Esophagus (tissue), 2 donors: ENCODE data around the gene MAN1A2. TPM values are rescaled to one million over a fixed set of nuclear protein-coding genes. Genes with fewer than 3 reads are reported as not detected.

ENCODE experiments used
- H3K27ac ChIP-seq, 2 donors: one replicate each; pipeline ENCODE4 v1.5.1; 2013; ENCODE audit warnings: low read depth in 2 of 2, mild to moderate bottlenecking in 2 of 2, inconsistent platforms in 1 of 2, low read length in 1 of 2, moderate library complexity in 1 of 2
- H3K27me3 ChIP-seq, 2 donors: one replicate each; pipeline ENCODE4 v1.6.1; 2013; ENCODE audit warnings: low read length in 2 of 2, control low read depth in 1 of 2, mild to moderate bottlenecking in 1 of 2; ENCODE audit not compliant: insufficient read depth in 2 of 2, control insufficient read depth in 1 of 2
- H3K36me3 ChIP-seq, 2 donors: one replicate each; pipeline ENCODE4 v1.6.1; 2013; ENCODE audit warnings: low read length in 1 of 2; ENCODE audit not compliant: control insufficient read depth in 2 of 2, insufficient read depth in 2 of 2
- H3K4me1 ChIP-seq, 2 donors: one replicate each; pipeline ENCODE4 v1.6.1; 2013; ENCODE audit warnings: low read length in 1 of 2; ENCODE audit not compliant: control insufficient read depth in 2 of 2, insufficient read depth in 2 of 2
- H3K4me3 ChIP-seq, 2 donors: one replicate each; pipeline ENCODE4 v1.5.1; 2013; ENCODE audit warnings: low read length in 2 of 2, mild to moderate bottlenecking in 2 of 2, low read depth in 1 of 2, moderate library complexity in 1 of 2
- H3K9me3 ChIP-seq, 2 donors: one replicate each; pipeline ENCODE4 v1.6.1; 2013; ENCODE audit warnings: mild to moderate bottlenecking in 2 of 2, low read depth in 1 of 2, low read length in 1 of 2, moderate library complexity in 1 of 2; ENCODE audit not compliant: control insufficient read depth in 2 of 2, insufficient read depth in 1 of 2
- WGBS, 2 donors: extraction: QIAGEN DNeasy Blood & Tissue Kit; methylation state at CpG; one replicate each; pipeline ENCODE4 v1.1.7; 2013; 5-methylcytosine and 5-hydroxymethylcytosine counted together
- polyA plus RNA-seq, 2 donors: library from polyadenylated mRNA; stranded (reverse); fragments of 200-250 nt; gene quantifications; one replicate each; pipeline ENCODE4 v1.2.3, GENCODE V29; 2013
- donor health status: healthy with polysubstance abuse.
- donor health status: Bipolar disorder and iron deficiency.

Gene MAN1A2
- polyA plus RNA-seq, 2 donors = 4.7 to 6.2 TPM

DNA sequence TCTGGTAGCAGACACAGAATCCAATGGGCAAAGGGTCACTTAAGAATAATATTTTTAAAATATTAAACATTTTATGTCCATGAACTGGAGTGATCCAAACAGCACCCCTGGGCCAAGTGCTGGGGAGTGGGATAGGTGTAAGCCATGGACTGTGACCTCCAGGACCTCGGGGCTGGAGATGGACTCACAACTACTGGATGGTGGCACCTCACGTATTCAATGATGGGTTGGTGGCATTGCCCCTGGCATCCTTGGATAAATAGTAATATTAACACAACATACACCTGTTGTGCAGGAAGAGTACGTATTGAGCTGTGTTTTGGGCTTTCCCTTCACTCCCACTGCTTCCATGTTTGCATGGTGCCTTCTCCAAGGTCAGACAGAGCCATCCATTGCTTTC lies 199.3 kb downstream of the MAN1A2 start:
- 87 to 89% methylated on average over 3 of the region's 3 CpGs for WGBS, 2 donors
- Histone ChIP-seq H3K27ac (no peak overlapping the region), H3K4me1 (no peaks in the 10 kb centered on the region), H3K27me3 (no peaks in the 10 kb centered on the region), H3K4me3 (no peak overlapping the region), H3K9me3 (no peaks in the 10 kb centered on the region), H3K36me3 (no peaks in the 10 kb centered on the region)

- WGBS, 2 donors = 95 to 96% methylated on average over 10 of the region's 10 CpGs
These were observed 200.2 kb downstream of the MAN1A2 start for GRCh38 chr1:117567435-117567834.

DNA sequence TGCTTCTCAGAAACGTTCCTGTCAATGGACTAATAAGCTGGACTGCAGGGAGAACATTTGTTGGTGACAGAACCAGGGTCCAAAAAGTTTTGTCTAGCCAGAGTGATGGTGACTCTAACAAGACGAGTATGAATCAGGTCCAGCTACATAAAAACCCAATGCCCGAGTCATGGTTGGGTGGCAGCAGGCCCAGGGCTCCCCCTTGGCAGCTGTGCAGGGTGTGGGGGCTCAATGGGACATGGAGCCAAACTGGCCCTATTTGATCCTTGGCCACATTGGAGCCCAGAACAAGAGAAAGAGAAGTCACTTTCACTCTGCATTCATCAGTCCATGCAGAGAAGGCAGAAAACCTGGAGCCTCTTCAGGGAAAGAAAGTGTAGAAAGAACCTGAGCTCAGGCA lies 200.7 kb downstream of the MAN1A2 start:
- Histone ChIP-seq H3K27me3 (no peaks in the 10 kb centered on the region), H3K9me3 (no peaks in the 10 kb centered on the region), H3K4me3 (no peak overlapping the region), H3K4me1 (peaks cover 0 to 4% of the 10 kb centered on the region in 2 donors), H3K27ac (no peak overlapping the region), H3K36me3 (no peaks in the 10 kb centered on the region)
- WGBS, 2 donors = 78 to 84% methylated on average over 3 of the region's 3 CpGs

More at GRCh38 chr1:117567435-117567834, 200.2 kb downstream of the MAN1A2 start:
- H3K36me3 ChIP-seq = no peaks in the 10 kb centered on the region
- no peak overlapping the region for H3K4me3 ChIP-seq
- peaks cover 0 to 1% of the 10 kb centered on the region in 2 donors for H3K4me1 ChIP-seq
- no peaks in the 10 kb centered on the region for H3K9me3 ChIP-seq
- H3K27ac ChIP-seq = no peak overlapping the region
- no peaks in the 10 kb centered on the region for H3K27me3 ChIP-seq

- H3K4me1 ChIP-seq = peaks cover 0 to 4% of the 10 kb centered on the region in 2 donors
- H3K27me3 ChIP-seq = no peaks in the 10 kb centered on the region
- H3K9me3 ChIP-seq = no peaks in the 10 kb centered on the region
- H3K27ac ChIP-seq = no peak overlapping the region
- WGBS, 2 donors = 91 to 92% methylated on average over 6 of the region's 6 CpGs
- H3K4me3 ChIP-seq = no peak overlapping the region
- no peaks in the 10 kb centered on the region for H3K36me3 ChIP-seq
These were observed 201.8 kb downstream of the MAN1A2 start for GRCh38 chr1:117568999-117569398.

DNA sequence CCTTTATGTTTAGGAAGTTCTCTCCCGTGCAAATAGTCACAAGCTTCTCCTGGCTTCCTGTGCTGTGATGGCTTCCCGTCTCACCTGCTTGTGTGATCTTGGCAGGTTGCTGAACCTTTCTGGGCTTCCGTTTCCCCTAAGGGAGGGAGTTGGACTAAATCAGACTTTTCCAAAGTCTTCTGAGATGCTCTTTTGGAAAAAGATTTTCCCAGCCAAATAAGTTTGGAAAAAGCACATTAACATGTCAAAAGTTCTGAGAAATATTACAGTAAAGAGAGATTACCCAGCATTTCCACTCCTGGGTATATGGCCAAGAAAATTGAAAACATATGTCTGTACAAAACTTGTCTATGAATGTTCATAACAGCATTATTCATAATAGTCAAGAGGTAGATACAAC lies 202.6 kb downstream of the MAN1A2 start:
- no peak overlapping the region for H3K4me3 ChIP-seq
- no peak overlapping the region for H3K27ac ChIP-seq
- no peaks in the 10 kb centered on the region for H3K36me3 ChIP-seq
- 23 to 43% methylated on average over 3 of the region's 3 CpGs for WGBS, 2 donors
- no peaks in the 10 kb centered on the region for H3K9me3 ChIP-seq
- no peaks in the 10 kb centered on the region for H3K27me3 ChIP-seq
- peaks cover 0 to 4% of the 10 kb centered on the region in 2 donors for H3K4me1 ChIP-seq

DNA sequence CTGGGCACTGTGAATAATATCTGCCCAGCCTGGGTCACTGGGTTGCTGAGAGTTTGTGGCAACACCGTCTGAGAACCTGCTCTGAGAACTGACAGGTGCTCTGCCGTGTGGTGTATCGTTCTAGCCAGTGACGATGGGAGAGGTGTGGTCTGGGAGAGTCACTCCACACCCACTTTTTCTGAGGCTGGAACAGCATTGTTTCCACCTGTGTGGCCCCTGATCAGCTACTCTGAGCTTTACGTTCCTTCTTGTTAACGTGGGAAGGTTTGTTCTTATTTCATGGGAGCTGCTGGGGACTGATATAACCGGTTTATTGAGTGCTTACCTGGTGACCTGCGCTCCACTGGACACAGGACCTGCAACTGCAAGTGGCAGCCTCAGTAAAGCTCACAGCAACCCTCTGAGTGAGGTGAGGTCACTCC lies 203.8 kb downstream of the MAN1A2 start:
- H3K27me3 ChIP-seq = no peaks in the 10 kb centered on the region
- peak overlapping the region; percentile 29 to 61 for H3K27ac ChIP-seq
- peaks cover 0 to 4% of the 10 kb centered on the region in 2 donors for H3K4me1 ChIP-seq
- no peaks in the 10 kb centered on the region for H3K9me3 ChIP-seq
- 46 to 62% methylated on average over 8 of the region's 8 CpGs for WGBS, 2 donors
- no peaks in the 10 kb centered on the region for H3K36me3 ChIP-seq
- no peak overlapping the region for H3K4me3 ChIP-seq

DNA sequence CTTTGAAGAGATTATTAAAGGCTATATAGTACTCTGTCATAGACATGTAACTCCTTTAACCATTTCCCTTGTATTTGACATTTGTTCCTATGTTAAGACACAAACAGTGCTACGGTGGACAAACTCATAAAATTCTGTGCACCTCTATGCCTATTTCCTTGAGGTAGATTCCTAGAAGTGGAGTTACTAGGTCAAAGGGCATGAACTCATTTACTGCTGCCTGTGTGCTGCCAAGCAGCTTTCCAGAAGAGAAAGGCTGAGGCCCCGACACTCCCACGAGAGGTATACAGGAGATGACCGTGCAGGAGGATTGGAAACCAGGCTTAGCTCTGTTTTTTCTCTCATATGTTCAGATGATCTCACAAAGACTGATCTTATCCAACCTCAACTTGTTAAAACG lies 204.2 kb downstream of the MAN1A2 start:
- Histone ChIP-seq H3K9me3 (no peaks in the 10 kb centered on the region), H3K27ac (no peak overlapping the region), H3K36me3 (no peaks in the 10 kb centered on the region), H3K4me3 (no peak overlapping the region), H3K4me1 (peaks cover 0 to 4% of the 10 kb centered on the region in 2 donors), H3K27me3 (no peaks in the 10 kb centered on the region)
- WGBS, 2 donors = 69 to 78% methylated on average over 5 of the region's 5 CpGs

- H3K4me3 ChIP-seq = no peak overlapping the region
- H3K9me3 ChIP-seq = no peaks in the 10 kb centered on the region
- 63 to 65% methylated on average over 4 of the region's 4 CpGs for WGBS, 2 donors
- H3K27ac ChIP-seq = no peak overlapping the region
- H3K27me3 ChIP-seq = no peaks in the 10 kb centered on the region
- H3K4me1 ChIP-seq = peaks cover 0 to 4% of the 10 kb centered on the region in 2 donors
- H3K36me3 ChIP-seq = no peaks in the 10 kb centered on the region
These were observed 205.3 kb downstream of the MAN1A2 start for GRCh38 chr1:117572546-117572945.

- Histone ChIP-seq H3K36me3 (no peaks in the 10 kb centered on the region), H3K27ac (no peak overlapping the region), H3K9me3 (peaks cover 0 to 2% of the 10 kb centered on the region in 2 donors), H3K27me3 (no peaks in the 10 kb centered on the region), H3K4me1 (peaks cover 0 to 4% of the 10 kb centered on the region in 2 donors), H3K4me3 (no peak overlapping the region)
- WGBS, 2 donors = 63 to 68% methylated on average over 10 of the region's 10 CpGs
These were observed 206.3 kb downstream of the MAN1A2 start for GRCh38 chr1:117573386-117574023.

DNA sequence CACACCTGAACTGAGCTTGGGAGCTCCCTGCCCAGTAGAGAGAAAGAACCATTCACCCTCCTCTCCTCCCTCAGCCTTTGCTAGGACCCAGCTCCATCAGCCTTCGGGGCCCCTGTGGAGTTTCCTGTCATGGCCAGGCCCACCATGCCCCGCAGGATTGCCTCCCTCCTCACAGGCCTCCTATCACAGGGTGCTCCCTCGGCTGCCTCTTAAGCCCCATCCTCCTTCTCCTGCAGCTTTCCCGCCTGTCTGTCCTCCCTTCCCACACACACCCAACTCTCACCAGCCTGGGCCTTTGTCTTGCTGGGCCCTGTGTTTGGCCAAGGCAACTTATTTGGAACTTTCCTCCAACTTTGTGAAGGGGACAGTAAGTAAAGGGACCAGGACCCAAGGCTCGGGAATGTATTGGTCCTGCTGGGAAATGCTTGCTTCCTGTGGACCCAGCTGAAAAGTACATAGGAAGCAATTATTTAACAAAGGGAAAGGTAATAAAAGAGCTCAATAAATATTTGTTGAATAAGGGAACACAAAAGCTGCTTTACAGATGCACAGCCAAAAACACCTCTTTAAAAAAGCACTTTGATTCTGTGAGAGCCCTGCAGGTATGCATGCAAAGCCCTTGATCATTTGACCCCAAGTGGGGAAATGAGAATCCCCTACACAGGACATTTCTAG lies 207.0 kb downstream of the MAN1A2 start:
- Histone ChIP-seq H3K9me3 (peaks cover 0 to 2% of the 10 kb centered on the region in 2 donors), H3K27me3 (no peaks in the 10 kb centered on the region), H3K36me3 (no peaks in the 10 kb centered on the region), H3K27ac (no peak overlapping the region), H3K4me1 (peaks cover 0 to 4% of the 10 kb centered on the region in 2 donors), H3K4me3 (no peak overlapping the region)
- 75 to 84% methylated on average over 5 of the region's 5 CpGs for WGBS, 2 donors
